8988T (cell line): ENCODE data around the gene RAB25.
"Not testable (repeated sequence)": the region's sequence is repeated elsewhere in the genome, so short reads cannot be mapped to it uniquely, and the experiment has no call there.

Experiments used
- DNase-seq: peaks from one replicate; pipeline ENCODE4 v3.0.0; 2011

Gene RAB25

DNA sequence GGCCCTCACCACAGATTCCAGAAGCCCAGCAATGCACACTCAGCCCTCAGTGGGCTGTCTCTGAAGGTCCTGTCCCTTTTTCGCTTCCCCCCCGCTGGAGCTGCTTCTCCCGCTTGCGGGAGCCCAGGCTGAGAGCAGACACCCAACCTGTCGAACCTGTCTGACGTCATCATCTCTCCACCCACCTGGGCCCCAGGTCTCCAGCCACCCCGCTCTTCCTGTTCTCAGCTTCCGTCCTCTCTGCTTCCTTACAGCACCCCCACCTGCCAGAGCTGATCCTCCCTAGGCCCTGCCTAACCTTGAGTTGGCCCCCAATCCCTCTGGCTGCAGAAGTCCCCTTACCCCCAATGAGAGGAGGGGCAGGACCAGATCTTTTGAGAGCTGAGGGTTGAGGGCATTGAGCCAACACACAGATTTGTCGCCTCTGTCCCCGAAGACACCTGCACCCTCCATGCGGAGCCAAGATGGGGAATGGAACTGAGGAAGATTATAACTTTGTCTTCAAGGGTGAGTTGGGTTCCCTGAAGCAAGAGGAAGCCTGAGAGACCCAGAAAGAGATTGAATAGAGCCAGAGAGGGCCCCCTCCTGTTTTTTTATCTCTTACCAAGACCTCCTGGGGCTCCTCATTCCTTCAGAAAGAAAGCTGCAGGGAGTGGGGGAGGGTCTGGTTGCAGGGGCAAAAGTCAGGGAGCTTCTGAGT is at the start of gene RAB25:
TSS of gene RAB25 (plus strand) at position 224 of the 700 bp plus-strand sequence. CDS start at position 465, 241 bp downstream.
- no peak for DNase-seq

DNA sequence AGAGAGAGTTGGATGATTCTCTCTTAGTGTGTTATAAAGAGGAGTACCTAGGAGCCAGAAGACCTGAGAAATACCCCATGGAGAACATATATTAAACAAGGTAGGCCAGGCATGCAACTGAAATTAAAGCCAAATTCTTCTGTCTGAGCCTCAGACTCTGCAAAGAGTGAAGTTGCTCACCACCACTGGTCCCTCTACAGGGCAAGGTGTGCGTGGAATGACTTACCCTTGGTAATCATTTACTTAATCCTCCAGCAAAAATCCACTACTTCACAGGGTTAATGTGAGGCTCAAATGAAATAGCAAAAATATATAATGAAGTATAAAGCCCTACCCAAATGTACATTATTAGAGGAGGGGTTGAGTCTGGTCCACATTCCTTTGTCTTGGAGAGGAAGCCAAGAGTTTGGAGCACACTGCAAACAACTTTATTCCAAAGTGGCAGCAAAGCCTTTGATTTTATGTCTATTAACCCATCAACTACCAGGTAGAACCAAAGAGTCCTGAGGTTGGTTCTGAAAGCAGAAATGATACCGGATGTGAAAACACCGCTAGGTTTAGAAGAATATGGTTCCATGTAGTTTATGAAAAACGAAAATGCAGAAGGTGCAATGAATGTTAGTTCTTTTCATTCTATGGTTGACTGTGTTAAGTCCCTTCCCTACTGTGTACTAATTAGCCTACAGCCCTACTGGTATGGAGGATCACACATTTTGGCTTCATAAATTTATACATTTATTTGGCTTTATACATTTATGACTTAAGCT is 48.7 kb upstream of the RAB25 start:
- DNase-seq: no peak

DNA sequence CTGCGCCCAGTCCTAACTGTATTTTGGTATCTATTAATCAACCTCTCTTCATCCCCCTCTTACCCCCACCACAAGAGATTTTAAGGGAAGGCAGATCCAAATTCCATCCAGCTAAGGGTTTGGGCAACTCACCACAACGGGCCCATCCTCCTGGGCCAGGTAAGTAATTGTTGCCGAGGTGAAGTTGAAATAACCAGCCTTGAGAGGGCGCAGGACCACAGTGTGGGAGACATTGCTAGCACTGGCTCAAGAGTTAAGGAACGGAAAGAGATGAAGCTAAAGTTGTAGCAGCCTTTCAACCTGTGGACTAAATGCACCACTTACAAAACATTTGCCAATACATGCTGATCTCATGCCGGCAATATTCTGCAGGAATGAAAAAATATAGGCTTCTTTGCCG is 46.1 kb upstream of the RAB25 start:
- no peak for DNase-seq

DNA sequence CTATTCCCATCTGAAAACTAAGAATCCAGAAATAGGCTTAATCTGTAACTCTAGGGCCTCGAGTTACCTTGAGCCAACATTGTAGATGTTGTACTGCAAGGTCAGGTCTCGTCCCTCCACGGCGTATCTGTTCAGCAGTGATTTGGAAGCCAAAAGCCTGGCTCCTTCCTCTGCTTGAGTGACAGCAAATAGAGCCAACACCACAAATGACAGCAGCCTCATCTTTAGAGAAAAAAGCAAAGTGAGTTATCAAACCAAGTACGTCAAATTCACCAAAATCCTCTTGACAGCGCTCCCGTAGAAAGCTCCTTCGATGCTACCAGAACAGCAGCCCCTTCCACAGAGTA is 41.0 kb upstream of the RAB25 start:
- DNase-seq: no peak

DNA sequence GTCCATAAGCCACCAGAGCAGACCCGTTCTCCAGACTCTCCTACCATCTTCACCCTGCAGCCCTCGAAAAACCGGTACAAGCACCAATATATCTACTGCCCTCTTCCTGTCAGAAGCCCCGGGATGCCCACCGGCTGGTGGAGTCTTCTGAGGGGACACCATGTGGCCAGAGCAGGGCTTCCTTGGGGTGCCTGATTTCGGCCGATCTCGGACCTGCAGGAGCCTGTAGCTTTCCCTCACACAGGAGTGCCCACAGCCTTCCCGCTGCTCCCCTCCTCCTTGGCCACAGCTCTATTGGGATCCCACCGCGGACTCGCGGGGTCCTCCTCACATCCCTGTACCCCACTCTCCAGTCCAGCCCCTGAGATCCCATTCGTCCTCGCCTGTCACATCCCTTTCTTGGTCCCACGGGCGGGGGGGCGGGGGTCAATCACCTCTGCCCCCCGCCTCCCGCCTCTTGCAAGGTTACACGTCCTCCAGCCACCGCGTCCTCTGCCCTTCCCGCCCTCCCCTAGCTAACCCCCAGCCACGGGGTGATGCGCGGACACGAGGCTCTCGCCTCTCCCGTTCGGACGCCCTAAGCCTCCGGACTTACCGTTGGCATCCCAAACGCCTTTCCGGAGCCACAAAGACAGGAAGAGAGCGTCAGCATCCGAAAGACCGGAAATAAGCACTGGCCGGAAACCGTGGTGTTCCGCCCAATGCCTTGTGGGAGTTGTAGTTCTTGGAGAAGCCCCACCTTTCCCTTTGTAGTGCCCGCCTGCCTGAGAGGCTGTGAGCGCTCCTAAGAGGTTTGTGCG is 40.5 kb upstream of the RAB25 start, which contains the start of gene SSR2:
TSS of gene SSR2 (minus strand) at position 659 of the 800 bp plus-strand sequence. CDS start 784 bp downstream, outside the sequence.
- peak; percentile 82 for DNase-seq

DNA sequence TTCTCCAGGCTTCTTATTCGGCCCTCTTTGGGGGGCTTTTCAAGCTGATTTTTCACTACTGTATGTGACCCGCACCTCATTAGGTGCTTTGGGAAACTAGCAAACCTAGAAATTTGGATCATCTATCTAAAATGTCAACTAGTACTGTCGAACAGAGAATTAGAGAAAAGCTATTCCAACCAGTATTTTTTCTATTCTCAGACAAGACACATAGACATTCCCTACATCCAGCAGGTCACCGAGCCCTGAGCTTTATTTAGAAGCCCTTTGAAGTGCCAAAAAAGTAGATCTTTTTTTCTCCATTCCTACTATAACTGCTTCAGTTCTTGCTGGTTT is 39.9 kb upstream of the RAB25 start:
- DNase-seq: no peak

DNA sequence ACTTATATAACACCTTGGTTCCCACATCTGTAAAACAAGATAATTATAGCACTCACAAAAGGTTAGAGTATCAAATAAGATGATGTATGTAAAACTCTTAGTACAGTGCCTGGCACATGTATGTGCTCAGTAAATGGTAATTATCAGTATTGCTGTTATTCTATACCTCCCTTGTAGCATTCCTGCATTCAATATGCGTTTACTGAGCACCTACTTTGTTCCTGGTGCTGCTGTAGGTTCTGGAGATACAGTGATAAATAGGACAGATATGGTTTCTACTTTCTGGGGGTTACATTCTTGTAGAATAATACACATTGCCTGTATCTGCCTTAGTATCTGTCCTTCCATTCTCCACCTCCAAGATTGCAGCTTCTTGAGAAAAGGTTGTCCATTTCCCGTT is 39.0 kb upstream of the RAB25 start:
- DNase-seq: no peak

DNA sequence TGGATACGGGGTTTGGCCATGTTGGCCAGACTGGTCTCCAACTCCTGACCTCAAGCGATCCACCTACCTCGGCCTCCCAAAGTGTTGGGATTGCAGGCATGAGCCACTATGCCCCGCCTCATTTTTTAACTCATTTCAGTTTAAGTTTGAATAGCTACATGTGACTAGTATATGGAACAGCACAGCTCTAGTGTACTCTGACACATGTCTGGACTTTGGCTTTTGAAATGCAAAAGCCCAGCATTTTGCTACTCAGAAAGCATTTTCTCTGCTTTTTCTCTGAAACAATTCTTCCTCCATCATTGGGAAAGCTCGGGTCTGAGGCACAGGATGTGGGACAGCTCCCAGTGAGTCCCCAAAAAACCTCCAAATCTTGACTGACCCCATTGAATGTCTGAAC is 36.2 kb upstream of the RAB25 start:
- DNase-seq: no peak

DNA sequence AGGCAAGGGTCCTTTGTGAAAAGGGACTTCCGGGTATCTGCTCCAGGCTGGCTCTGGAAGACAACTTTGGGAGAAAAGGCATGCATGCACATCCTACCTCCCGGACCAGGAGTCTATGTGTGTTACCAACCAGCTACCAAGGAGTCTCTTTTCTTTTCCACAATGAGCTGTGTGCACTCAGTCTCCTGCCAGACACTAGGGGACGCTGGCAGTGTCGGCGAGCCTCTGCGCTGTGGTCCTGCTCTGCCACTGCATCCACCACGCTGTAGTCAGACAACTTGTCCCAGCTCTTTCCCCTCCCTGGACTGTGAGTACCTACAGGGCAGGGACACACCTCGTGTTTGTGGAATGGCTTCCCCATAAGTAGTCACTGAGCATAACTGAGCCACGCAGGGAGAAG is 35.1 kb upstream of the RAB25 start:
- peak; percentile 81 for DNase-seq

DNA sequence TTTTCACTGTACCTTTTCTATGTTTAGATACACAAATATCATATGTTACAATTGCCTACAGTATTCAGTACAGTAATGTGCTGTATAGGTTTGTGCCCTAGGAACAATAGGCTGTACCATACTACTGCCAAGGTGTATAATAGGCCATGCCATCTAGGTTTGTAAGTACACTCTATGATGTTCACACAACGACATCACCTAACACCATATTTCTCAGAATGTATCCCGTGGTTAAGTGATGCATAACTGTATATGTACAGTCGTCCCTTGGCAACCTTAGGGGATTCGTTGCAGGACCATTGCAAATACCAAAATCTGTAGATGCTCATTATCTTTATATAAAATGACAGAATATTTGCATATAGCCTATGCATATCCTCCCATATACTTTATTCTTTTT is 34.4 kb upstream of the RAB25 start:
- no peak for DNase-seq

DNA sequence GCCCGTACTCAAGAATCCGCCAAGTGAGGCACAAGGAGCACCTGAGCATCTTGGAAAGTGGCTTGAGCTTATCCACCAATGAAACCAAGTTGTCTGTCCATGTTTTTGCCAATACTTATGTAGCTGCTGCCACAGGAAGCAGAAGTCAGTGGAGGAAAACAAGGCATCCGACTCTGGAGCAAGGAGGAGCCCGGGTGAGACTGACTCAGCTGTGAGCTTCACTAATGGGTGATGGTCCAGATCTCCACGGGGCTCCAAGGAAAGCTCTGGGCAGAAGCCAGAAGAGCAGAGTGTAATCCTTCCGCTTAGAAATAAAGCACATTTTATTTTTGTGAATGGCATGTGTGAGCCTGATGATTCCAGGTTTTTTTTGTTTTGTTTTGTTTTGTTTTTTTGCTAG is 27.9 kb upstream of the RAB25 start:
- no peak for DNase-seq

DNA sequence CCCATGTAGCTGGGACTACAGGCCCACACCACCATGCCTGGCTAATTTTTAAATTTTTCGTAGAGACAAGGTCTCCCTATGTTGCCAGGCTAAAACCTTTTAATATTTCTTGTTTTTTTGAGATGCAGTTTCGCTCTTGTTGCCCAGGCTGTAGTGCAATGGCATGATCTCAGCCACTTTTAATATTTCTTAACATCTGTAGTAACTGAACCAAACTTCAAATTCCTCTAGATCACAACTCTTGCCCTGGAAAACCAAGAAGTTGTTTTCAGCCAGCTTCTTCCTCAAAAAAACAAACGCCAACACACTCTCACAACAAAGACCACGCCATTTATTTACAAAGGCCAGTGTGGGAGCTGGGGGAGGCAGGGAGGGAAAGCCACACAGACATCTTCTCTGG is 26.0 kb upstream of the RAB25 start:
- not testable (repeated sequence) for DNase-seq

DNA sequence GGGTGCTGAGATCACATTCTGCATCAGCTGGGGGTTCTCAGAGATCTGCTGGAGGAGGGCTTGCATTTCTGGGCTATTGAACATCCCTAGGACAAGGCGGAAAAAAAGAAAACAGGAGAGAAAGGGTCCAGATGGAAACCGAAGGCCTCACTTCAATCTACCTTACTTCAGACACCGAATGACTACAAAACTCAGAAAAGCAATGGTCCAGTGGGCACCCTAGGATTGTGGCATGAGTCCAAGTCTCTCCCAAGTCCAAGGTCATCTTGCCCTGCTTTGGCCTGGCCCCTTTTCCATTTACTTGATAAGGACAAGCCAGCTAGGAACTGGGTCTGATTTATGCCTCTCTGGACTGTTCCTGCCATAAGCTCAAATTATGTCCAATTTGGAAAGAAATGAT is 18.1 kb upstream of the RAB25 start:
- DNase-seq: no peak

DNA sequence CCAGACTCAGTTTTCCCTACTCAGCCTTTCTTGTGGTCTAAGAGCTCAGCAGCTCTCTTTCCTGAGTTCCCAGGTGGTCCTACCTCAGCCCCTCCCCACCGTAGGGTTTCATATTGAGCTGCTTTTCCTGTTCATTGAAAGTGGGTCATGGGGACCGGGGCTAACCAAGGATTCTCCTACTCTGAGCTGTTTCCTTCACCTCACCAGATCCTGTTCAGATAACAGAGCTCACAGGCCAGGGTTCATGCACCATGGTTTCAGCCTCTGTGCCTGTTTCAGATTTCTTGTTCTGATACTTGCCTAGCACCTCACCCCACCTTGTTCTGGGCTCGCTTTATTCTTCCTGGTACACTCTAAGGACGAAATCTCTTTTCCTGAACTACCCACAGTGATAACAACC is 15.9 kb upstream of the RAB25 start:
- DNase-seq: no peak

DNA sequence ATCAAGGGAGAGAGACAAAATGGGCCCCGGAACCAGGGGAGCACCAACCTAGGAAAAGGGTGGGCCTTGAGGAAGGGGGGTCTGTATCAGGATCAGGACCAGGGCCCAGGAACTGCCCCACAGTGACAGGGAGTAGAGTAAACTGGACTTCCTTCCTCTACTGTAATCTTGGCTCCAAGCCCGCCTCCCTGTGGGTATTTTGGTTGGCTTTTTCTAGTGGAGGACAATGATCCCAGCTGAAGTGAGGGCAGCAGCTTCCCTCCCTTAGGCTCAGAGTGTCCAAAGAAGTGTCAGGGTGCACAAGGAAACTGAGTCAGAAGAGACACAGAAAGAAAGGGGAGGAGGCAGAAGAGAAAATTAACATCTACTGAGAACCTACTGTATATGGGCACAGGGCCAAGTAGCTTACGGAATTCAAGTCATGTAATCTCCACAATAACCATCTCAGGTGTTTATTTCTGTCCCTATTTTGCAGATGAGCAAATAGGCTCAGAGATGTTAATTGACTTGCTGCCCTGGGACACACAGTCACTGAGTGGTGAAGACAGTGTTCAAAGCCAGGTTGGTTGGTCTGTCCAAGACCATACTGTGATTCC is 12.2 kb upstream of the RAB25 start:
- no peak for DNase-seq

DNA sequence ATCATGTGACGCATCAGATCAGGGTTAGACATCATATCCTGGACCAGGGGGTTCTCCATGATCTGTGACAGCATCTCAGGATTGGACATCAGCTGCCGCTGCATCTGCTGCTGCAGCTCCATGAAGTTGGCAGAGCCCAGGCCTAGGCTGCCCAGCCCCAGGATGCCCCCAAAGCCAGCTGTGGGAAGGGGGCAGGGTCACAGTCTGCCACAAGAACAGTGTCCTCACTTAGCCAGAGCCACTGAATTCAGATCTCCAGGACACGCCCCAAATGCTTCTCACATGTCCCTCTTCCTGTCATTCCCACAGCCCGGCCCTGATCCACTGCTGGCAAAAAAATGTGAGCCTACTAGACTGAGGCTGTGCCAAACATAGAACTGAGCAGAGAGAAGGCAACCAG is 10.6 kb upstream of the RAB25 start:
- DNase-seq: no peak

DNA sequence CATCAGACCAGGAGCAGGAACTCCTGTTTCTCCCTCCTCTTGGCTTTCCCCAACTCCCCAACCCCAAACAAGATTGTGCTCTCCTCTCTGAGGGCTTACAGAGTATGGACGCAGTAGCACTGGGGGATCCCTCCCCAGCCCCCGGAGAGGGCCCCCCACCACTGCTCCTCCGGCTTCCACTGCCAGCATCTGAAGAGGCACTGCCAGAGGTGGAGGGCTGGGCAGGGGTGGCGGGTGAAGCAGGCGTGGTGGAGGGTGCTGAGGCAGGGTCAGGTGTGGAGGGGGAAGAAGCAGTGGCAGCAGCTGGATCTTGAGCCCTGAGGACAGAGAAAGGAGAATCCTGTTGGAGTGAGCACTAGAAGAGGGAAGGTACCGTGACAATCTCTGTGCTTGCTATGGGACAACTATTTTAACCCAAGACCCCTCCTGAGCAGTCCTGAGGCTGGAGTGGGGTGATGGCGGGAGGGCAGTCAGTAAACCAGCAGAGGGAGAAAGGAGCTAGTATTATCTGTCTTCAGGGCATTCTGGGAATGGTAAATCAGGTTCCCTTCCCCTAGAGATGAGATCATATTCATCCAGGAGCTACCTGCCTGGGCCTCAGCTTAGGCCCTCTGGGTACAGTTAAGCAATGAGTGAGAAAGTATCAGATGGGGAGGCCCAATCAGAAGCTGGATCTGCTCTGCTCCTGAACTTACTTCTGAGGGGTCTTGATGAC is 9.8 kb upstream of the RAB25 start:
- DNase-seq: no peak

DNA sequence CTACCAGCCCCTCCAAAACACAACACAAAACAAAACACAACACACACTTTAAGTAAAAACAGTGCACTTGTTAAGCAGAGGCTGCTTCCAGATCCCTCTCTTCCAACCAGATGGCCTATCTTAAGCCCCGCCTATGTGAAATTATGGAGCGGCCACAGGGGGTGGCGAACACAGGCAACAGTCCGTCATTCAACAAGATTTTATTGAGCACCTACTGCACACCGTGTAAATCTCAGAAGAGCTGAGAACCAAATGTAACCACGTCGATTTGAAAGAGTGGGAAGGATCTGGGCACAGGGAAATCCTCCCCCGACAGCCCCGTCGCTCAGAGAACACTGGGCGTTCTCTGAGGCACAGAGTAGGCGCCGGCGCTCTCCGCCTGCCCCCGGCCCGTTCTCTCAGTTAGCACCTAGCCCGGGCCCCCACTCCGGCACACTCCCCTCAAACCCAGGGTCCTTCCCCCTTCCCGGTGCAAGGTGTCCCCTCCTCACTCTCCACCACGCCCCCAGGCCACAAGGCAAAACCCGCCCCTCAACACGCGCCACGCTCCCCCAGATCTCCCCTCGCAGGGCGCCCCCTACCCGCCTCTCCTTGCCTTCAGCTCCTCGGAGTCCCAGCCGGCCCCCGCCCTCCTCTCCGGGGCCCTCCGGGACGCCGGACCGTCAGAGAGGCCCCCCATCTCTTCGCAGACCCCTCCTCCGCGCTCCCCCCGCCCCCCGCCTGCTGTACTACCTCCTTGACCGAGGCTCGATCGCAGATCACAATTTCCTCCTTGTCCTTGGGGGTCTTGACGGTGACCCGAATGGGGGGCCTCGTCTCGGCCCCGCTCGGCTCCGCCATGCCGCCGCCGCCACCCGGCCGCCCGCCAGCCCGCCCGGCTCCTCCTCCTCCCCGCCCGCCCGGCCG is 7.8 kb upstream of the RAB25 start:
- DNase-seq: peak; percentile 81

DNA sequence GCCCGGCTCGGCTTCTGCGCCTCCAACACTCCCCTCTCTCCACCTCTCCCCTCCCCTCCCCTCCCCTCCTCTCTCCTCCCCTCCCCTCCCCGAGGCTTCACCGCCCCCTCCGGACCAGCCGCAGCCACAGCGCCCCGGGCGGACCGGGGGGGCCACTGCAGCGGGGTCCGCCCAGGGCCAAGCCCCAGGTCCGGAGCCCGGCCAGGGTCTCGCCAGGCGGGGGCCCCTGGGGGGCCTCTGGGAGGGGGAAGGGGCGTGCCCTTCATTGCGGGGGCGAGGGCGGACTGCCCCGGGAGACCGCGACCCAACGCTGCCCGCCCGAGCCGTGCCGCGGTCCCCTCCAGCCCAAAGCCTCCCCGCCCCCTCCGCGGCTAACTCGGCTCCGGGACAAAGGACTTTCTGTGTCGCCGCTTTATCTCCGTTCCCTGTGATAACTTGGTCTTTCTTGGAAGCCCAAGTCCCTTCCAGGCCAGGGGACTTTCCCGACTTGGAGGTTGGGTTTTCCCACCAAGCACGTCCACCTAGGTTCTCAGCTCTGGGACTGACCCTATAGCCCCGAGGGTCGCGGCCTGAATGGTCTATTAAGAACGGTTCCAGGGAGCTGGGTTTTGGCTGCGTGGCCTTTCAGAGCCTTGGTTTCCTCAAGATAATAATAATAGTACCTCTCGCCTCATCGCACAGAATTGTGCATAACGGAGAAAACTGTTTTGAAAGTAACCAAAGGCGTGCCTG is 7.0 kb upstream of the RAB25 start, which contains the start of gene UBQLN4:
TSS of gene UBQLN4 (minus strand) at position 31 of the 732 bp plus-strand sequence. CDS start 97 bp downstream, outside the sequence.
- peak; percentile 91 for DNase-seq

DNA sequence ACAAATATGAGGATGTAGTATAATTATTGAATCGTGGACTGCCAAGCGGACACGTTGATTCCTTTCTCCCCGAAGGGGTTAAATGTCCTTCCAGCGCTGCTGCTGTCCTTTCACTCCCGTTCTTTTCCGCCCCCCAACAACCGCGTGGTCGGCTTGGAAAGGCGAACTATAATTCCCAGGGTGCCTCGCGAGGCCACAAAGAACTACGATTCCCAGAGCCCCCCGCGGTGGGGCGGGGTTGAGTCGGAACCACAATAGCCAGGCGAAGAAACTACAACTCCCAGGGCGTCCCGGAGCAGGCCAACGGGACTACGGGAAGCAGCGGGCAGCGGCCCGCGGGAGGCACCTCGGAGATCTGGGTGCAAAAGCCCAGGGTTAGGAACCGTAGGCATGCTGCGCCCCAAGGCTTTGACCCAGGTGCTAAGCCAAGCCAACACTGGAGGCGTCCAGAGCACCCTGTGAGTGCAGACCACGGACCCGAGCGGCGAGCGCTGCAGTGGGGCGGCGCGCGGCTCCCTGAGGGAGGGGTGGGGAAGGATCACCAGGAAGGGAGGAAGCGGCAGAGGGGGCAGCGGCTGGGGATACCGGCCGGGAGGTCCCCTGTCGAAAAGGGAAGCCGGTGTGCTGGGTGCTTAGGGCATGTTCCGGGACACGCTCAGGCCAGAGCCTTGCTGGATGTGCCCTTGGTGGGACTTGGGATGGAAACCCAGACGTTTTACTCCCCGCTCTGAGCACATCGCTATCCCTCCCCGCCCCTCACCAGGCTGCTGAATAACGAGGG is 6.3 kb upstream of the RAB25 start, which contains the start of gene LAMTOR2:
TSS of gene LAMTOR2 (plus strand) at position 283 of the 781 bp plus-strand sequence. CDS start at position 391, 108 bp downstream.
- peak; percentile 95 for DNase-seq
